GF-D8 (cell line): ENCODE measurements around the gene ASMTL.
"Not testable (repeated sequence)": the region's sequence is repeated elsewhere in the genome, so short reads cannot be mapped to it uniquely, and the experiment has no call there.

Experiments used
- DNase-seq: peaks from one replicate; lab custom pipeline; 2025; lab: John Stamatoyannopoulos, UW

ASMTL gene

GRCh38 chrX:1387141-1387776 lies 65.5 kb downstream of the ASMTL start:
- no peak for DNase-seq

GRCh38 chrX:1386338-1387127 lies 66.2 kb downstream of the ASMTL start:
- DNase-seq = no peak

GRCh38 chrX:1385253-1386223 lies 67.2 kb downstream of the ASMTL start:
- no peak for DNase-seq

DNA sequence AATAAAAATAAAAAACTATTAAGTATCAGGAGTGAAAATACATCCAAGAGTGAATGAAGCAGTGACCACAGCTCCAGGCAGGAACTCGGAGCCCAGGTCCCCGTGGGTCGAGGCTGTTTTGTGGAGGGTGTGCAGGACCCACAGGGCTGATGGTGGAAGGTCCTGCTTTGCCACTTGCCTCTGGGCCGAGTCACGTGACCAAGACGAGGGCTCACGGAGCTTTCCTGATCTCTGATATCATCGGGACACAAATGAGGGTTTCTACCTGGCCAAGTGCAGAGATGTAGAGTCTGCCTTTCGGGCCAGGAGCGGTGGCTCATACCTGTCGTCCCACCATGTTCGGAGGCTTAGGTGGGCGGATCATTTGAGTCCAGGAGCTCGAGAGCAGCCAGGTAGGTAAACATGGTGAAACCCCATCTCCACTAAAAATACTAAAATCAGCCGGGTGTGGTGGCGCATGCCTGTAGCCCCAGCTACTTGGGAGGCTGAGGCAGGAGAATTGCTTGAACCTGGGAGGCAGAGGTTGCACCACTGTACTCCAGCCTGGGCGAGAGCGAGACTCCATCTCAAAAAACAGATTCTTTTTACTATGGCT lies 68.0 kb downstream of the ASMTL start:
- DNase-seq = no peak

DNA sequence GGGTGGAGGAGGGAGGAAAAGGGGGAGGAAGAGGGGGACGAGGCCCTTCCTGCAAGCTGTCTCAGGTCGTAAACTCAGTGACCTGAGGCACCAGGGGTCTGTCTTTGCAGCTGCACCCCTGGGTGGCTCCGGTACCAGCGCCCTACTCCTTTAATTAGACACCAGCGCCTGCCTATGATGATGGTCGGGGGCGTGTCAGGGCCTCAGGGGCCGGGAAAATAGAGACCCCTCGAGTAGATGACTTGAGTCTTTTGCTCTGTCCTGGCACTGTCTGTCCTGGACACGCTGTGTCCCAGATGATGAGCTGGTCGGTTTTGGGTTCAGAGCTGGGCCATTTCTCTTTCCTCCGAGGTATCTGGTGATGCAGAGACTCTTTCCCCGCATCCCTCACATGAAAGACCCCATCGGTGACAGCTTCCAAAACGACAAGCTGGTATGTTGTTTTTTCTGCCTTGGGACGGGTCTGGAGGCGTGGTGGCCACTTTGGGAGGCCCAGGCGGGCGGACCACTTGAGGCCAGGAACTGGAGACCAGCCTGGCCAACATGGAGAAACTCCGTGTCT lies 72.0 kb downstream of the ASMTL start:
- DNase-seq = no peak

DNA sequence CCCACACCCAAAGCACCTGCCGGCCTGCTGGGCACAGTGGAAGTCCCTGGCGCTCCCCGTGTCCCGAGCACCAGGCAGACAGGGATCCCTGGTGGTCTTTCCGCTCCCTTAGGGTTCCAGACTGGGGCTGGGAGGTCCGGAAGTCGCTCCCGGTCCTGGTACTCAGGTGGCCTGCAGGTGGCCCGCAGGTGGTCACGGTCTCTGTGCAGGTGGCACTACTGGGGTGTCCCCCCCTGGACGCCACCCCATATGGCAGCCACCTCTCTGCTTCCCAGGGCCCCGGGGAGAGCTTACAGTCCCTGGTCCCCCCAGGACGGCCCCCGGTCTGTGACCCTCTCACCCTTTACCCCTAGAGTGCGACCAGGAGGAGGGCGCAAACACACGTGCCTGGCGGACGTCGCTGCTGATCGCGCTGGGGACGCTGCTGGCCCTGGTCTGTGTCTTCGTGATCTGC lies 74.4 kb downstream of the ASMTL start:
- DNase-seq = no peak

GRCh38 chrX:1368385-1368698 lies 84.4 kb downstream of the ASMTL start:
- DNase-seq = no peak

DNA sequence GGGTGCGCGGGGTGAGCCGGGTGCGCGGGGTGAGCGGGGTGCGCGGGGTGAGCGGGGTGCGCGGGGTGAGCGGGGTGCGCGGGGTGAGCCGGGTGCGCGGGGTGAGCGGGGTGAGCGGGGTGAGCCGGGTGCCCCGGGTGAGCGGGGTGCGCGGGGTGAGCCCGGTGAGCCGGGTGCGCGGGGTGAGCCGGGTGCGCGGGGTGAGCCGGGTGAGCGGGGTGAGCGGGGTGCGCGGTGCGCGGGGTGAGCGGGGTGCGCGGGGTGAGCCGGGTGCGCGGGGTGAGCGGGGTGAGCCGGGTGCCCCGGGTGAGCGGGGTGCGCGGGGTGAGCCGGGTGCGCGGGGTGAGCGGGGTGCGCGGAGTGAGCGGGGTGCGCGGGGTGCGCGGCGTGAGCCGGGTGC lies 86.3 kb downstream of the ASMTL start:
- DNase-seq = not testable (repeated sequence)

- no peak for DNase-seq
Observed at GRCh38 chrX:1361910-1362309, 90.8 kb downstream of the ASMTL start.

GRCh38 chrX:1361275-1361674 lies 91.4 kb downstream of the ASMTL start:
- DNase-seq = no peak

GRCh38 chrX:1360171-1360570 lies 92.5 kb downstream of the ASMTL start:
- no peak for DNase-seq

DNA sequence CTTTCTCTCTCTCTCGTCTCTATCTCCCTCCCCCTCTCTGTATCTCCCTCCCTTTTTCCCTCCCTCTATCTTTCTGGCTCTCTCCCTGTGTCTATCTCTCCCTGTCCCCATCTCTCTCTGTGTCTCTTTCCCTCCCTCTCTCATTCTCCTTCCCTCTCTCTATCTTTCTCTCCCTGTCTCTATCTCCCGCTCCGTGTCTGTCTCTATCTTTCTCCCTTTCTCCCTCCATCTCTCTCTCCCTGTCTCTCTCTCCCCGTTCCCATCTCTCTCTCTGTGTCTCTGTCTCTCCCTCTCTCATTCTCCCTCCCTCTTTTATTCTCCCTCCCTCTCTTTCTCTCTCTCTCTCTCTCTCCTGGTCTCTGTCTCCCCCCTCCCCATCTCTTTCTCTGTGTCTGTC lies 93.2 kb downstream of the ASMTL start:
- no peak for DNase-seq

DNA sequence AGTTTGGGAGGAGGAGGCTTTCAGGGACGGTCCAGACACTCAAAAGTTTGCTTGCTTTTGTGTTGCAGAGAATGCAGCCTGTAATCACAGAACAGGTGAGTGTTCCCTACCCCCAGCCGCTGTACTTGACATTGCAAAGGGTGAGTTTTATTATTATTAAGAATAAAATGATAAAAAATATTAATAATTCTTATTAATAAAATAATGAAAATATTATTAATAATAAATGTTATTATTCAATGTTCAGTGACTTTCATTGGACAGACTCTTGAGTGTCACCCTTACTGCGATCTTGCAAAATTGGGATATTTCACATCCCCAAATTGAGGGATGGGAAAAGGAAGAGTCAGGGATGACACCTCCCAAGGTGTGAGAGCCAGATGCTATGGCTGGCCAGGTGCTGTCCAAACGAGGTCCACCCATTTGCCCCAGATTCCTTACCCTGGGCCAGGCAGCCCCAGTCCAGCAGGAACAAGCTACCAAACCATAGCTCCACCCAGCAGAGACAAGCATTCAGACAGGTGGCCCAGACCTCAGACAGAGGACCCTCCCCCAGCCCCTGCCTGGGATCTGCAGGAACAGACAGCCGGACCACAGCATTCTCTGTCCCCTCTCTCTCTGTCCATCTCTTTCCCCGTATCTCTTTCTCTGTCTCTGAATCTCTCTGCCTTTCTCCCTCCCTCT lies 93.8 kb downstream of the ASMTL start:
- no peak for DNase-seq

- DNase-seq = no peak
Observed at GRCh38 chrX:1357993-1358392, 94.7 kb downstream of the ASMTL start.

DNA sequence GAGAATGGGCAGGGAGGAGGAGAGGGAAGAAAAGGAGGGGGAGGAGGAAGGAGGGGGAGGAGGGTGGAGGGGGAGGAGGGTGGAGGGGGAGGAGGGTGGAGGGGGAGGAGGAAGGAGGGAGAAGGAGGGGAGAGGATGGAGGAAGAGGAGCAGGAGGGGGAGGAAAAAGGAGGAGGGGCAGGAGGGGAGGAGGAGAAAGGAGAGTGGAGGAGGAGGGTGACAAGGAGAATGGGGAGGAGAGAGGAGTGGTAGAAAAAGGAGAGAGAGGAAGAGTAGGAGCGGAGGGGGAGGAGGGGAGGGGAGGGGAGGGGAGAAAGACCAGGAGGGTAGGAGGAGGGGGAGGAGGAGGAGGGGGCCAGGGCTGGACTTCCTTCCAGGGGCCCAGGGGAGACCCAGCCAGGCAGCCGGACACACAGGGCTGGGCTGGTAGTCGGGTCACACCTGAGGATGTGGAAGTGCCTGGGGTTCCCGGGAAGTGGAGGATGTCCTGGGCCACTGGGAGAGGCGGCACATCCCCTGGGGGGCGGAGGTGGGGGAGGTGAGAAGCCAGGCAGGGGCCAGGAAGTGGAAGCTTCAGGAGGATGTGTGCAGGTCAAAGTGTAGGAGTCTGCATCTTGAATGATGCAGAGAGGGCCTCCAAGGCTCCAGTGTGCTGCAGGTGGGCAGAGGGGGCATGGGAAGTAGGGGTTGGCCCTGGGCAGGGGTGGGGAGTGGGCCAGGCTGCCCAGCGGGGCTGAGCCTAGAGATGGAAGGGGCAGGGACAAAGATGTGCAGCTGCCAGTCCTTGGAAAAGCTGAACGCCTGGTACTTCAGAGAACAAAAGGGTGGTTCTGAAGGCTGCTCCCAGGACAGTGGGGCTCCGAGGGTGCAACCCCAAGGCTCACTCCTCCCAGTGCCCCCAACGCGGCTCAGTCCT lies 97.3 kb downstream of the ASMTL start:
- DNase-seq = no peak

GRCh38 chrX:1354036-1355019 lies 98.4 kb downstream of the ASMTL start:
- no peak for DNase-seq
